Measurements from ENCODE around the gene MED27.

Gene MED27

GRCh38 chr9:131997779-131998178, 81.9 kb downstream of the MED27 start:
- no peak overlapping the region for H3K27ac ChIP-seq (ENCODE audit: extremely low read depth, low read depth, low read length)
- H3K4me1 ChIP-seq (ENCODE audit: control insufficient read depth, insufficient read depth, low read length) = no peaks in the 10 kb centered on the region
- ChIA-PET POLR2A (no interaction called here), CTCF (interaction anchor here (0.7 kb wide), 2 partner anchors 26 to 255 kb away, joined by 3 read pairs; no protein-coding TSS in a partner anchor)
- TF ChIP-seq ZNF621 (tag by site-specific recombination; IDR thresholded peaks at IDR 0.05) (no peak), ZNF114 (tag by site-specific recombination; IDR thresholded peaks at IDR 0.05) (no peak), GFI1B (tag by site-specific recombination; IDR thresholded peaks at IDR 0.05) (no peak), ZNF138 (tag by site-specific recombination; IDR thresholded peaks at IDR 0.05; ENCODE audit: borderline replicate concordance) (no peak)
- peaks cover 0 to 7% of the 10 kb centered on the region in 2 experiments; a peak in 1 of 3 replicates for H3K36me3 ChIP-seq (ENCODE audit: control insufficient read depth in 2 of 2, insufficient read depth in 1 of 2, low read length in 2 of 2)
- H3K9me3 ChIP-seq (ENCODE audit: control insufficient read depth, insufficient read depth, low read depth, low read length) = no peaks in the 10 kb centered on the region
- no peak overlapping the region for H3K4me3 ChIP-seq (ENCODE audit: low read depth, low read length)

- Histone ChIP-seq H3K27ac (ENCODE audit: extremely low read depth, low read depth, low read length) (no peak overlapping the region), H3K9me3 (ENCODE audit: control insufficient read depth, insufficient read depth, low read depth, low read length) (no peaks in the 10 kb centered on the region), H3K36me3 (ENCODE audit: control insufficient read depth in 2 of 2, insufficient read depth in 1 of 2, low read length in 2 of 2) (peaks cover 0 to 7% of the 10 kb centered on the region in 2 experiments; a peak in 1 of 3 replicates), H3K4me1 (ENCODE audit: control insufficient read depth, insufficient read depth, low read length) (no peaks in the 10 kb centered on the region), H3K4me3 (ENCODE audit: low read depth, low read length) (no peak overlapping the region)
- TF ChIP-seq ZNF175 (tag by site-specific recombination; IDR thresholded peaks at IDR 0.05) (no peak), ZNF654 (tag by site-specific recombination; IDR thresholded peaks at IDR 0.05; ENCODE audit: low read depth) (no peak), SETDB1 (IDR thresholded peaks at IDR 0.05; ENCODE audit: insufficient read length, low read length) (no peak), ZNF596 (tag by site-specific recombination; IDR thresholded peaks at IDR 0.05) (no peak), REPIN1 (tag by site-specific recombination; IDR thresholded peaks at IDR 0.05; ENCODE audit: low read depth) (no peak), ZNF112 (tag by site-specific recombination; IDR thresholded peaks at IDR 0.05) (no peak), ZNF692 (tag by site-specific recombination; IDR thresholded peaks at IDR 0.05) (no peak), ZNF280D (tag by site-specific recombination; IDR thresholded peaks at IDR 0.05) (no peak), ZNF777 (tag by site-specific recombination; IDR thresholded peaks at IDR 0.05; ENCODE audit: borderline replicate concordance) (no peak), ZNF621 (tag by site-specific recombination; IDR thresholded peaks at IDR 0.05) (no peak), HOXD13 (CRISPR knock-in tag; IDR thresholded peaks at IDR 0.05; ENCODE audit: borderline replicate concordance) (no peak), SP2 (tag by site-specific recombination; IDR thresholded peaks at IDR 0.05) (no peak), ZNF518A (tag by site-specific recombination; conservative IDR thresholded peaks at IDR 0.05; ENCODE audit: low read depth) (no peak), ZNF843 (tag by site-specific recombination; IDR thresholded peaks at IDR 0.05) (no peak), ZNF48 (tag by site-specific recombination; IDR thresholded peaks at IDR 0.05) (no peak), KLF10 (tag by site-specific recombination; IDR thresholded peaks at IDR 0.05) (no peak)
- ChIA-PET POLR2A (no interaction called here), CTCF (no interaction called here)
These were observed 82.6 kb downstream of the MED27 start for GRCh38 chr9:131997076-131997475.

Measured in HEK293 (cell line).